ENCODE results near the gene PHF21A. TPM values are rescaled to one million over a fixed set of nuclear protein-coding genes. Genes with fewer than 3 reads are reported as not detected.
A peak's percentile ranks its signal among the peaks of the same experiment; 100 is the strongest.

PHF21A gene
- total RNA-seq, 1 experiment from 2014 or later: 29.4 TPM

DNA sequence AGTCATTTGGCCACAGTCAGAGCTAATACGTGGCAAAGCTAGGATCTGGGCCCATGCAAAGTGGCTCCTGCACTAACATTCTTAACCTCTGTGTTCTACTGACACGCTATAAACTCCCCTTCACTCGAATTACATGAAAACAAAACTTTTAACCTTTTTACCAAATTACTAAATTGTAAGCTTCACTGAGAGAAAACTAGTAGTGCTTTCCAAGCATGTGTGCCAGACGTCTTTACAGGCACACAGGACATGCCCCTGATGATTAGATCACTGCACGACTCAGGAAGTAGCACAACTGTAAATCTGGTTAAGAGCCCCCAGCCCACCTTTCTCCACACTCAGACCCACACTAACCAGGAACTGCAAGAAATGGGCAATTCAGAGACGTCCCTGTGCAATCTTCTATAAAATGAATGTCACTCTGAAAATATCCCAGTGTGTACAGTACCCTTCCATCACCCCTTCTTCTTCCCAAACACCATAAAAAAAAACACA lies 16.1 kb downstream of the PHF21A start (continued):
- TF ChIP-seq, protein P1, sequence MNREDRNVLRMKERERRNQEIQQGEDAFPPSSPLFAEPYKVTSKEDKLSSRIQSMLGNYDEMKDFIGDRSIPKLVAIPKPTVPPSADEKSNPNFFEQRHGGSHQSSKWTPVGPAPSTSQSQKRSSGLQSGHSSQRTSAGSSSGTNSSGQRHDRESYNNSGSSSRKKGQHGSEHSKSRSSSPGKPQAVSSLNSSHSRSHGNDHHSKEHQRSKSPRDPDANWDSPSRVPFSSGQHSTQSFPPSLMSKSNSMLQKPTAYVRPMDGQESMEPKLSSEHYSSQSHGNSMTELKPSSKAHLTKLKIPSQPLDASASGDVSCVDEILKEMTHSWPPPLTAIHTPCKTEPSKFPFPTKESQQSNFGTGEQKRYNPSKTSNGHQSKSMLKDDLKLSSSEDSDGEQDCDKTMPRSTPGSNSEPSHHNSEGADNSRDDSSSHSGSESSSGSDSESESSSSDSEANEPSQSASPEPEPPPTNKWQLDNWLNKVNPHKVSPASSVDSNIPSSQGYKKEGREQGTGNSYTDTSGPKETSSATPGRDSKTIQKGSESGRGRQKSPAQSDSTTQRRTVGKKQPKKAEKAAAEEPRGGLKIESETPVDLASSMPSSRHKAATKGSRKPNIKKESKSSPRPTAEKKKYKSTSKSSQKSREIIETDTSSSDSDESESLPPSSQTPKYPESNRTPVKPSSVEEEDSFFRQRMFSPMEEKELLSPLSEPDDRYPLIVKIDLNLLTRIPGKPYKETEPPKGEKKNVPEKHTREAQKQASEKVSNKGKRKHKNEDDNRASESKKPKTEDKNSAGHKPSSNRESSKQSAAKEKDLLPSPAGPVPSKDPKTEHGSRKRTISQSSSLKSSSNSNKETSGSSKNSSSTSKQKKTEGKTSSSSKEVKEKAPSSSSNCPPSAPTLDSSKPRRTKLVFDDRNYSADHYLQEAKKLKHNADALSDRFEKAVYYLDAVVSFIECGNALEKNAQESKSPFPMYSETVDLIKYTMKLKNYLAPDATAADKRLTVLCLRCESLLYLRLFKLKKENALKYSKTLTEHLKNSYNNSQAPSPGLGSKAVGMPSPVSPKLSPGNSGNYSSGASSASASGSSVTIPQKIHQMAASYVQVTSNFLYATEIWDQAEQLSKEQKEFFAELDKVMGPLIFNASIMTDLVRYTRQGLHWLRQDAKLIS (CRISPR knock-in tag; IDR thresholded peaks at IDR 0.05; ENCODE audit: borderline replicate concordance): no peak
- TF ChIP-seq, protein P2, sequence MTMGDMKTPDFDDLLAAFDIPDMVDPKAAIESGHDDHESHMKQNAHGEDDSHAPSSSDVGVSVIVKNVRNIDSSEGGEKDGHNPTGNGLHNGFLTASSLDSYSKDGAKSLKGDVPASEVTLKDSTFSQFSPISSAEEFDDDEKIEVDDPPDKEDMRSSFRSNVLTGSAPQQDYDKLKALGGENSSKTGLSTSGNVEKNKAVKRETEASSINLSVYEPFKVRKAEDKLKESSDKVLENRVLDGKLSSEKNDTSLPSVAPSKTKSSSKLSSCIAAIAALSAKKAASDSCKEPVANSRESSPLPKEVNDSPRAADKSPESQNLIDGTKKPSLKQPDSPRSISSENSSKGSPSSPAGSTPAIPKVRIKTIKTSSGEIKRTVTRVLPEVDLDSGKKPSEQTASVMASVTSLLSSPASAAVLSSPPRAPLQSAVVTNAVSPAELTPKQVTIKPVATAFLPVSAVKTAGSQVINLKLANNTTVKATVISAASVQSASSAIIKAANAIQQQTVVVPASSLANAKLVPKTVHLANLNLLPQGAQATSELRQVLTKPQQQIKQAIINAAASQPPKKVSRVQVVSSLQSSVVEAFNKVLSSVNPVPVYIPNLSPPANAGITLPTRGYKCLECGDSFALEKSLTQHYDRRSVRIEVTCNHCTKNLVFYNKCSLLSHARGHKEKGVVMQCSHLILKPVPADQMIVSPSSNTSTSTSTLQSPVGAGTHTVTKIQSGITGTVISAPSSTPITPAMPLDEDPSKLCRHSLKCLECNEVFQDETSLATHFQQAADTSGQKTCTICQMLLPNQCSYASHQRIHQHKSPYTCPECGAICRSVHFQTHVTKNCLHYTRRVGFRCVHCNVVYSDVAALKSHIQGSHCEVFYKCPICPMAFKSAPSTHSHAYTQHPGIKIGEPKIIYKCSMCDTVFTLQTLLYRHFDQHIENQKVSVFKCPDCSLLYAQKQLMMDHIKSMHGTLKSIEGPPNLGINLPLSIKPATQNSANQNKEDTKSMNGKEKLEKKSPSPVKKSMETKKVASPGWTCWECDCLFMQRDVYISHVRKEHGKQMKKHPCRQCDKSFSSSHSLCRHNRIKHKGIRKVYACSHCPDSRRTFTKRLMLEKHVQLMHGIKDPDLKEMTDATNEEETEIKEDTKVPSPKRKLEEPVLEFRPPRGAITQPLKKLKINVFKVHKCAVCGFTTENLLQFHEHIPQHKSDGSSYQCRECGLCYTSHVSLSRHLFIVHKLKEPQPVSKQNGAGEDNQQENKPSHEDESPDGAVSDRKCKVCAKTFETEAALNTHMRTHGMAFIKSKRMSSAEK (CRISPR knock-in tag; IDR thresholded peaks at IDR 0.05; ENCODE audit: borderline replicate concordance): no peak

DNA sequence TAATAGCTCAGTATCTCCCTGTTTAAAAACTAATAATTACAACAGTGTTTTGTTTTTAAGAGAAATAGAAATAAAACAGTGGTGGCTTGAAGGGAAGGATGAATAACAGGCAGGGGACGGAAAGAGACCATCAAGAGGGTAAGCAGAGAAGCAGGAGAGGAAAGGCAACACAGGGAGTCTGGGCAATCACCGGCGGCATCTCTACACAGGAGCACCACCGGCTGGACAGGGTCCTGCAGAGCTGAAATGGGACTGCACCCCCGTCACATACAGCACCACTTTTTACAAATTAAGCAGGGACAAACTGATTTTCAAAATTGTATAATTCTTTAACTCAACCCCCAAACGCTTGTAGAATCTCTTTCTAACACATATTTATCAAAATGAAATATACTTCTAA lies 18.4 kb downstream of the PHF21A start:
- Mint-ChIP-seq H3K27me3 (ENCODE audit: low read depth) (no peaks in the 10 kb centered on the region), H3K9me3 (no peaks in the 10 kb centered on the region), H3K4me3 (no peak overlapping the region), H3K36me3 (no peaks in the 10 kb centered on the region), H3K27ac (no peak overlapping the region), H3K4me1 (peaks cover 45% of the 10 kb centered on the region)
- DNase-seq (ENCODE audit: low spot score) (no peak), ATAC-seq (peak; percentile 60)
- TF ChIP-seq, protein P3, sequence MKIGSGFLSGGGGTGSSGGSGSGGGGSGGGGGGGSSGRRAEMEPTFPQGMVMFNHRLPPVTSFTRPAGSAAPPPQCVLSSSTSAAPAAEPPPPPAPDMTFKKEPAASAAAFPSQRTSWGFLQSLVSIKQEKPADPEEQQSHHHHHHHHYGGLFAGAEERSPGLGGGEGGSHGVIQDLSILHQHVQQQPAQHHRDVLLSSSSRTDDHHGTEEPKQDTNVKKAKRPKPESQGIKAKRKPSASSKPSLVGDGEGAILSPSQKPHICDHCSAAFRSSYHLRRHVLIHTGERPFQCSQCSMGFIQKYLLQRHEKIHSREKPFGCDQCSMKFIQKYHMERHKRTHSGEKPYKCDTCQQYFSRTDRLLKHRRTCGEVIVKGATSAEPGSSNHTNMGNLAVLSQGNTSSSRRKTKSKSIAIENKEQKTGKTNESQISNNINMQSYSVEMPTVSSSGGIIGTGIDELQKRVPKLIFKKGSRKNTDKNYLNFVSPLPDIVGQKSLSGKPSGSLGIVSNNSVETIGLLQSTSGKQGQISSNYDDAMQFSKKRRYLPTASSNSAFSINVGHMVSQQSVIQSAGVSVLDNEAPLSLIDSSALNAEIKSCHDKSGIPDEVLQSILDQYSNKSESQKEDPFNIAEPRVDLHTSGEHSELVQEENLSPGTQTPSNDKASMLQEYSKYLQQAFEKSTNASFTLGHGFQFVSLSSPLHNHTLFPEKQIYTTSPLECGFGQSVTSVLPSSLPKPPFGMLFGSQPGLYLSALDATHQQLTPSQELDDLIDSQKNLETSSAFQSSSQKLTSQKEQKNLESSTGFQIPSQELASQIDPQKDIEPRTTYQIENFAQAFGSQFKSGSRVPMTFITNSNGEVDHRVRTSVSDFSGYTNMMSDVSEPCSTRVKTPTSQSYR (CRISPR knock-in tag; IDR thresholded peaks at IDR 0.05): no peak
- TF ChIP-seq, protein P4, sequence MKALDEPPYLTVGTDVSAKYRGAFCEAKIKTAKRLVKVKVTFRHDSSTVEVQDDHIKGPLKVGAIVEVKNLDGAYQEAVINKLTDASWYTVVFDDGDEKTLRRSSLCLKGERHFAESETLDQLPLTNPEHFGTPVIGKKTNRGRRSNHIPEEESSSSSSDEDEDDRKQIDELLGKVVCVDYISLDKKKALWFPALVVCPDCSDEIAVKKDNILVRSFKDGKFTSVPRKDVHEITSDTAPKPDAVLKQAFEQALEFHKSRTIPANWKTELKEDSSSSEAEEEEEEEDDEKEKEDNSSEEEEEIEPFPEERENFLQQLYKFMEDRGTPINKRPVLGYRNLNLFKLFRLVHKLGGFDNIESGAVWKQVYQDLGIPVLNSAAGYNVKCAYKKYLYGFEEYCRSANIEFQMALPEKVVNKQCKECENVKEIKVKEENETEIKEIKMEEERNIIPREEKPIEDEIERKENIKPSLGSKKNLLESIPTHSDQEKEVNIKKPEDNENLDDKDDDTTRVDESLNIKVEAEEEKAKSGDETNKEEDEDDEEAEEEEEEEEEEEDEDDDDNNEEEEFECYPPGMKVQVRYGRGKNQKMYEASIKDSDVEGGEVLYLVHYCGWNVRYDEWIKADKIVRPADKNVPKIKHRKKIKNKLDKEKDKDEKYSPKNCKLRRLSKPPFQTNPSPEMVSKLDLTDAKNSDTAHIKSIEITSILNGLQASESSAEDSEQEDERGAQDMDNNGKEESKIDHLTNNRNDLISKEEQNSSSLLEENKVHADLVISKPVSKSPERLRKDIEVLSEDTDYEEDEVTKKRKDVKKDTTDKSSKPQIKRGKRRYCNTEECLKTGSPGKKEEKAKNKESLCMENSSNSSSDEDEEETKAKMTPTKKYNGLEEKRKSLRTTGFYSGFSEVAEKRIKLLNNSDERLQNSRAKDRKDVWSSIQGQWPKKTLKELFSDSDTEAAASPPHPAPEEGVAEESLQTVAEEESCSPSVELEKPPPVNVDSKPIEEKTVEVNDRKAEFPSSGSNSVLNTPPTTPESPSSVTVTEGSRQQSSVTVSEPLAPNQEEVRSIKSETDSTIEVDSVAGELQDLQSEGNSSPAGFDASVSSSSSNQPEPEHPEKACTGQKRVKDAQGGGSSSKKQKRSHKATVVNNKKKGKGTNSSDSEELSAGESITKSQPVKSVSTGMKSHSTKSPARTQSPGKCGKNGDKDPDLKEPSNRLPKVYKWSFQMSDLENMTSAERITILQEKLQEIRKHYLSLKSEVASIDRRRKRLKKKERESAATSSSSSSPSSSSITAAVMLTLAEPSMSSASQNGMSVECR (CRISPR knock-in tag; IDR thresholded peaks at IDR 0.05; ENCODE audit: borderline replicate concordance): no peak
- TF ChIP-seq, protein P1 (CRISPR knock-in tag; IDR thresholded peaks at IDR 0.05; ENCODE audit: borderline replicate concordance): no peak
- POLR2A ChIA-PET: no interaction called here
- CTCF ChIA-PET: interaction anchor here (0.9 to 2.8 kb wide), 5 partner anchors 15 to 331 kb away, joined by 3 to 9 read pairs (median 6); no protein-coding TSS in a partner anchor

Measured in WTC11 (cell line).